ENCODE data around the gene SMIM15.

The SMIM15 gene

DNA sequence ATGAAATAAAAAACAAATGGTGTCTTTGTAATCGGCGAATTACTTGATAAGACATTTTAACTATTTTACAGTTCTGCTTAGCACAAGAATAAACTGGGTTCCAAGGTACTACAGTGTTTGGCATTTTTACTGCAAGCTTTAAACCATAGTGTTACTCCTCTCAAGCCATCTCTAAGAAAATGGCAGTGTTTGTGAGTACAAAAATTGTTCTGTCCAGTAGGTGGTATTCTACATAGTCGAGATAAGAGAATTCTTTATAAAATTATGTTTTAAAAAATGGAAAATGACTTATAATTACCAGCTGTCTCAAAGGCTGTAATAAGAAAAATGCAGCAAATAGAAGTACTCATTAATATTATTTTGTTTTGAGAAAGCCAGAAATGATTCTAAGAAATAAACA is 3.2 kb downstream of the SMIM15 start:
- DNase-seq, result no peak

DNA sequence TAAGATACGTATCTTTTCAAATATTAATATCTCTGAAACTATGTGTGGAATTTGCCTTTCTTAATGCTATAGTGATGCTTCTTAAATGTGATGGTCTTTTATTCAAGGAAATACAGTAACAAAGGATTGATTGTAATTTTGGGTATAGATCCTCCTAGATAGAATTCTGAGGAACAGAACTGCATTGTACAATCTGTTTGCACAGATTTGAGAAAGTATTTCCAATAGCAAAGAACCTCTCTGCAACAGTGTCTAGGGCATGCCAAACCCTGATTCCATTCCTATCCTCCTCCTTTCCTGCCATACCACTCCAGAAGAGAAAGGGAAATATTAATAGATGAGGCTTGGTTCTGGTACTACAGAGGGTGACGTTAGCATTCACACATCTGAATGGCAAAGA is 10.4 kb downstream of the SMIM15 start:
- DNase-seq, result no peak

DNA sequence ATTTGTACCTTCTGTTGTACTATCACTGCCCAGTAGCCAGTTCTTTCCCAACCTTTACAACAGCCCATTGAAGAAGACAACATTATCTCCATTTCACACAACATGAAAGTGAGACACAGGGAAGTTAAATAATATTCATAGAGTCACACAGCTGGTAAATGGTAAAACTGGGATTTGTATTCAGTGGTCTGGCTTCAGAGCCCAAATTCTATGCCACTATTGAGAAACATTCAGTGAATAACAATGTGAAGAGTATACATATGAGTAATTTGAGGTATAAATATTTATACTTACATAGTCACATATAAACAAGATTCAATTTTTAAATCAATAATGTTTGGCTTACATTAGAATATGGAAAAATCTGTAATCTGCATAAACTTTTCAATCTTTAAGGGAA is 13.8 kb downstream of the SMIM15 start:
- no peak for DNase-seq

DNA sequence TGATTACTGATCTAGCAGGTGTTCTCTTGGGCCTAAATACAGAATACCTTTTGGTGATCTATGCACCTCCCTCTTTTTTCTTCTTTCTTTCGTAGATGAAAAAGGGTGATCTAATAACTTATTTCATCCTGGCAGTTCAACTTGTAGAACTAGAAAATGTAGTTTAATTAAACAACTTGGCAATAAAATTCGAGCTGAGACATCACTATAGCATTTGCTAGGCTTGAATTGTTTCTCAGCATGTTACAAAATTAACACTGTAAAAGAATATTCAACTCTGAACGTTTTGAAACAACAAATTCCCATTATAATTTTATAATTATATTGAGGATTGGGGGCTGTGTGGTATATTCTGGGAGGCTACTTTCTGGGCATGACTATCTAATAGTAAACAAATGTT is 19.5 kb downstream of the SMIM15 start:
- DNase-seq, result no peak

DNA sequence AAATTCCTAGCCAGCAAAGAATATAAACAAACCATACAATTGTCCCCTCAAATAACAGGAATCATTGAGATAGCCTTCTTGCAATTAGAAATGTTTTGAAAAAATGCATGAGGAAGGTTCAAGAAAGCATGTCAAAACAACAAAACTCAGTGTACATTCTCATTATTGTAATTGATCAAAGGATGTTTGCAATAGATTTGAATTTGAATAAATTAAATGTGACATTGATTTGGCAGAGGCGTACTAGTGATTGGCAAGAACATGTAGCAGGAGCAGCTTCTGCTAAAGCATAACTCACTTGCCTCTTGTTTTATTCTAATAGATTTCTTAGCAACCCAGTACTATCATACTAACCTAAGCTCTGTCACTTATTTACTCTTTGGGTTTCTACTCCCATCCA is 19.9 kb downstream of the SMIM15 start:
- DNase-seq, result no peak

DNA sequence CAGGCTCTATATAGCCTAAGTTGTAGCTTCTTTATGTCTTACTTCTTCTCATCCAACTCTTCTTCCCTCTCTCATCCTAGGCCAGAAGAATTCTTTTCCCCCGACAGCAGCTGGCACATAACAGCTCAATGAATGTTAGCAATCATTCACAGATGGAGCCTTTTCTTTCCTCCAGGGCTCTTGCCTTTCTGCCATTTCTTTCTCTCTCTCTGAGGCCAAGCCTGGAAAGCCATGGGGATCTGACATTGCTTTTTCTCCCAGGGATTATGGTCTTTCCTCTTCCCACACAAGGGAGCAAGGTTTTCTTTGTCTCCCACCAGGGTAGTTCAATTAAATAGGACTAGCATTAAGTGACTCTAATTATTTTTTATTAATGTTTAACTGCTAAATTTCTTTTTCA is 20.5 kb downstream of the SMIM15 start:
- no peak for DNase-seq

DNA sequence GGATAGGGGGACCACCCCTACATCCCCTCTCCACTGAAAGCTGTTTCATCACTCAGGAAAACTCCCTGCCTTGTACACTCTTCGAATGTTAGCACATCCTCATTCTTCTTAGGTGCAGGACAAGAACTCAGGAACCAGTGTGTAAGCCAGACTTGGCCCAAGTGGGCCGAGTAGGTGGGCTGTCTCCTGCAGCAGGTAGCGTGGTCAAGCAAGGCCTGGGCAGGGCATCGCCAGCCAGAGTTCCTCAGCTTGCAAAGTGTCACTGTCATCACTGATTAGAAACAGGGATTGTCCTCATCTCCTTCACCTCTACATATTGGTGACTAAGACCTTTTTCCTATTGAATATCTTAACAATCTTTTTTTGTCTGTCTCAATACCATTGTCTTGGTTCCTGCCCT is 22.3 kb downstream of the SMIM15 start:
- no peak for DNase-seq

DNA sequence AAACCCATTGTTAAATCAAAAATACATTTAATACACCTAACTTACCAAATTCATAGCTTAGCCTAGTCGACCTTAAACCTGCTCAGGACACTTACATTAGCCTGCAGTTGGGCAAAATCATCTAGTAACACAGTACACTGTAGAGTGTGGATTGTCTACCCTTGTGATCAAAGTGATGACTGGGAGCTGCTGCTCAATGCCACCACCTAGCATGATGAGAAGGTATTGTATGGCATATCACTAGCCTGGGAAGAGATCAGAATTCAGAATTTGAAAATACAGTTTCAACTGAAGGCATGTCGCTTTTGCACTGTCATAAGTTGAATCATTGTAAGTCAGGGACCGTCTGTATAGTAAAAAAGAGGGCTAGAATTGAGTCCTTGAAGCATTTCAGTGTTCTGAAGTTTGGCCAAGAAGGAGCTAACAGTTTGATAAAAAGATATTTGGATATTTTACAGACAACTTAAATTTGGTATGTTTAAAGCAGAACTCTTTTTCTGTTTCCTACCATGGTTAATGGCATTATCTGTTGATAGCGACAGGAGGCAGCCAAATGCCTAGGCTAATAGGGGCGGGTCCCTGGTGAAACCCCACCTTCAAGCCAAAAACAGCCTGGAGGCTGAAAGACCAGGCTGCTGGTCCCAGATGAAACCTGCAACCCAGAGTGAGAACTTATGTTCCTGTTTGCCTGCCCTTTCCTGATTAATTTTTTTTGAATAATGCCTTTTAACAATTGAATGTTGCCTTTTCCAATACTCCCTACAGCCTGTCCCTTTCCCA is 23.0 kb downstream of the SMIM15 start:
- DNase-seq, result no peak

DNA sequence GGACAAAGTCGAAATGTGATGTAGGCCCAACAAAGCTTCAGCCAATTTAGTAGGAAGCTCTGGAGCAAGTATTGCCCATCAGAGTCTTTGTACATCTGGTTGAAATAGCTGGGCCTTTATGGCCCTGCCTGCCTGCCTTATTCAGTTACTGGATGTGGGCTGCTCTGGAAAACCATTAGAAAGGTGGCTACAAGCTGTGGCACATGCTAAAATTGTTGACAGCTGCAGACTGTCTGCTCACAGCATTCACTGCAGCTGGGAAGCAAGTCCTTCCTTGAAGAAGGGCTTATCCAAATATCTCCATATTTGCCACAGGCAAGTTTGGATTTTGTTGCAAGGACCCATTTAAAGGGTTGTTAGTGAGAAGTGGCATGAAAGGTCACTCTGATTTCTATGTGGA is 24.4 kb downstream of the SMIM15 start:
- no peak for DNase-seq

DNA sequence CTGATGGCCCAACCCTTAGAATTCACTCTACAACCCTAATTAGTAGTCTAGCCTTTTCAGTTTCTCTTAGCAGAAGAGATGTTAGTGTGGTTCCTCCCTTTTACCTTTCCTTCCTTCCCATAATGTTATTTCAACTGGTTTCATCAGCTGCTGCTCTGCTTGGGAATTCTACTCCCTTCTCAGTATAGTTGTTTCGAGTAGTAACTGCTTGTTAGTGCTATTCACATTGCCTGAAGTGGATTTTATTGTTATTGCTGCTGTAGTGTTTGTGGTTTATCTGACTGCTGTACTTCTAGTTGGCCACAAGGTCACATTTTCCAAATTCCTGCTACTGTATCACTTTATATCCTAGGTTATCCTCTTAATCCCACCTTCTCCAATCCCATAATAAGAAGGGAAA is 29.7 kb downstream of the SMIM15 start:
- no peak for DNase-seq

DNA sequence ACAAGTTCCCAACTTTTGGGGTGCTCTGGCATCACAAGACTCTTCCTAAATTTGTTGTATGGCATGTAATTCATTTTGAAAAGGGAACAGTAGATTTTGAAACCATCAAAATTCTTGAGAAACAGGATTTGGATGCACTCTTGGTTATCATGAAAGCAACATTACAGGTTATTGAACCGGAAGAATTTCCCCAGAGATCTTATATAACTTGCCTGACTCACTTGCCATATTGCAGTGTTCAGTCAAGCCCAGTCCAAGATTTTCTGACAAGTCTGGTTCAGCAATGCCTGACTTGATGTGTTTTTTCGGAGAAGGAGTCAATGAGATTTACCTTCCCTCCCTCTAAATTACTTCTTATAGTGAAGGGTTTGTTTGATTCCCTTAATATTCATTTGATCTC is 32.0 kb downstream of the SMIM15 start:
- no peak for DNase-seq

DNA sequence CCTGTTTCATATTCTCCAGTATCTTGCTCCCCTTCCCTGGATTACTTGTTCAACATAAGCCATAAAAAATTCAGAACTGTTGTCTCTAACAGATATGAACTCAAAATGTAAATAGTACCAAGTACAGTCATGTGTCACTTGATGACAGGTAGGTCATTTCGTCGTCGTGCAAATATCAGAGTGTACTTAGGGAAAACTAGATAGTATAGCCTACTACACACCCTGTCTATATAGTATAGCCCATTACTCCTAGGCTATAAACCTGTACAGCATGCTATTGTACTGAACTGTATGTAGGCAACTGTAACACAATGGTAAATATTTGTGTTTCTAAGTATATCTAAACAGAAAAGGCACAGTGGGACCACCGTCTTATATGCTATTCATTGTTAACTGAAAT is 39.1 kb downstream of the SMIM15 start:
- no peak for DNase-seq

DNA sequence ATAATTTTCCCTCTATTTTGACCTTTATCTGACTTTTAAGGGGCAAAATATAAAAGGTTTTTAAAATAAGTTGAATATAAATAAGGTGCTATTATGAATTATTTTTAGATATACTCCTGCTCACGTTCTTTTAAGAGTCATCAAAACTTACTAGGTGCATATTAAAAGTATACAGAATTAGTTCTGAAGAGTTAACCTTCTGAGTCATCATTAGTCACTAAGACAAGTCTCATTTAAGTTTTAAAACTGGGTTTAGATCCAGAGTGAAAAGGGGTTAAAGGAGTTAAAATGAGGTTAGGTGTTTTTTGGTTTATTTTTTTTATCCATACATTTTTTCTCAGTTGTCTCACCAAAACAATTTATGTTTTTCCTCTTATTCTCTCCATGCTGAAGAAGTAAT is 41.7 kb downstream of the SMIM15 start:
- no peak for DNase-seq

DNA sequence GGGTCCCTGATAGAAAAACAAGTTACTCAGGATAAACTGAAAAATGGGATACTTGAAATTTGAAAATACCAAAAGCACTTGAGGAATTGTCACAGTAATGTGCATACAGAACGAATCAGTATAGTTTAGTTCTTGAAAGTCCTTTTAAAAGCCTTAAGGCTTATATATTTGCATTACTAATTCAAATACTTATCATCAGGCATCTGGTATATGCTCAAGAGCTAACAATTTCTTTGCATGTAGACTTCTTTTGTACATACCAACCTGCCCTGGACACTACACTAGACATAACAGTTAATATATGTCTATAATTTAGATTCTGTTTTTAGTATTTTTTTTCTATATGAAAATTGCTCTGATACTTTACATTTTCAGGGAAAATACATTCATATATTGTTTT is 43.2 kb downstream of the SMIM15 start:
- no peak for DNase-seq

DNA sequence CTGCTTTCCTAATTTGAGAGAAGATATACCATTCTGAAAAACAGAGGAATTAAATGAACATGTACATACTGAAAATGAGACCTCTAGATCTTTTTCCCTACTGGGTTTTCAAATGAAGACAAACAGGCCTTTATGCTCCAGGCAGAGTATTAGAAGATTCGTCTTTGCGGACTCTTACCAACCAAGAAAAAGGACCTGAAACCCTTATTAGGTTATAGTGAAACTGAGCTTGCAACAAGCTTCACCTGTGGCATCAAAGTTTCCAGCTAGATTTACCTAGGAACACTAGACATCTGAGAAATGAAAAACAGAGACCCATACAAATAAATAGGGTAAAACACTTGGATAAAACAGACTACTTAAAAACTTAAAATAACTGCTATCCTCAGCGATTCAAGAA is 46.3 kb downstream of the SMIM15 start:
- no peak for DNase-seq

DNA sequence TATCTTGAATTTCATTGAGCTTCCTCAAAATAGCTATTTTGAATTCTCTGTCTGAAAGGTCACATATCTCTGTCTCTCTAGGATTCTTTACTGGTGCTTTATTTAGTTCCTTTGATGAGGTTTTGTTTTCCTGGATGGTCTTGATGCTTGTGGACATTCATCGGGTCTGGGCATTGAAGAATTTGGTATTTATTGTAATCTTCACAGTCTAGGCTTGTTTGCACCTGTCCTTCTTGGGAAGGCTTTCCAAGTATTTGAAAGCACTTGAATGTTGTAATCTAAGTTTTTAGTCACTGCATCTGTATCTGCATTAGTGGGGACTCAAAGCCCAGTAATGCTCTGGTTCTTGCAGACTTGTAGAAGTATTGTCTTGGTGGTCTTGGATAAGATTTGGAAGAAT is 47.8 kb downstream of the SMIM15 start:
- DNase-seq, result no peak
